Activated effector memory CD4-positive, alpha-beta T cell treated with Interleukin-2 at 50 U/mL for 16 hours (primary cell): Measurements from ENCODE around the gene NDUFS6.

ENCODE experiments used
- DNase-seq: peaks from one replicate; pipeline ENCODE4 v3.0.0-alpha.2; 2020

The NDUFS6 gene

GRCh38 chr5:1856596-1857255, 55.5 kb downstream of the NDUFS6 start:
- no peak for DNase-seq

GRCh38 chr5:1857256-1857600, 56.0 kb downstream of the NDUFS6 start:
- no peak for DNase-seq

- DNase-seq = no peak
Measured at GRCh38 chr5:1858436-1858835, 57.2 kb downstream of the NDUFS6 start.

- DNase-seq = no peak
Measured at GRCh38 chr5:1859099-1859498, 57.9 kb downstream of the NDUFS6 start.

GRCh38 chr5:1860021-1860610, 58.9 kb downstream of the NDUFS6 start:
- no peak for DNase-seq

- DNase-seq = no peak
Measured at GRCh38 chr5:1860949-1861348, 59.7 kb downstream of the NDUFS6 start.

- DNase-seq = no peak
Measured at GRCh38 chr5:1864896-1865440, 63.8 kb downstream of the NDUFS6 start.

- DNase-seq = no peak
Measured at GRCh38 chr5:1865486-1865885, 64.3 kb downstream of the NDUFS6 start.
